HepG2 (cell line): Measurements from ENCODE around the gene FOXK2. TPM values are rescaled to one million over a fixed set of nuclear protein-coding genes. Genes with fewer than 3 reads are reported as not detected.

ENCODE experiments used
- ESRRA ChIP-seq: sonication (generic); formaldehyde crosslinking; IDR thresholded peaks from 2 replicates; pipeline ENCODE4 v1.5.1; 2020; ENCODE audit warnings: mild to moderate bottlenecking, low read depth, missing genetic modification reagents
- MYPOP ChIP-seq: sonication (generic); formaldehyde crosslinking; IDR thresholded peaks from 2 replicates; pipeline ENCODE4 v1.8.1; 2023; ENCODE audit warnings: mild to moderate bottlenecking, moderate library complexity, missing genetic modification reagents
- ZNF142 ChIP-seq: sonication (generic); formaldehyde crosslinking; IDR thresholded peaks from 2 replicates; pipeline ENCODE4 v1.4.0; 2020; ENCODE audit warnings: missing genetic modification reagents
- ZNF263 ChIP-seq: sonication (generic); formaldehyde crosslinking; IDR thresholded peaks from 2 replicates; pipeline ENCODE4 v1.4.0; 2020; ENCODE audit warnings: missing genetic modification reagents
- ZNF331 ChIP-seq: sonication (generic); formaldehyde crosslinking; IDR thresholded peaks from 2 replicates; pipeline ENCODE4 v1.4.0; 2020; ENCODE audit warnings: missing genetic modification reagents
- ZNF382 ChIP-seq: sonication (generic); formaldehyde crosslinking; IDR thresholded peaks from 2 replicates; pipeline ENCODE4 v1.5.0; 2020; ENCODE audit warnings: missing genetic modification reagents, mild to moderate bottlenecking, borderline replicate concordance
- ZNF44 ChIP-seq: sonication (generic); formaldehyde crosslinking; IDR thresholded peaks from 2 replicates; pipeline ENCODE4 v1.5.1; 2020; ENCODE audit warnings: mild to moderate bottlenecking, missing genetic modification reagents
- ZNF609 ChIP-seq: sonication (generic); formaldehyde crosslinking; IDR thresholded peaks from 2 replicates; pipeline ENCODE4 v1.4.0; 2020; ENCODE audit warnings: mild to moderate bottlenecking, missing genetic modification reagents, borderline replicate concordance
- ZNF710 ChIP-seq: sonication (generic); formaldehyde crosslinking; IDR thresholded peaks from 2 replicates; pipeline ENCODE4 v1.5.0; 2020; ENCODE audit warnings: mild to moderate bottlenecking, missing genetic modification reagents, borderline replicate concordance
- polyA plus RNA-seq, 8 experiments: library from polyadenylated mRNA; depleted of rRNA in 3 of 8; stranded (reverse) in 7 of 8; unstranded in 1 of 8; fragments of >200 nt; fragmentation: Illumina TruSeq in 4 of 8; extraction: Trizol in 4 of 8; gene quantifications; 2 replicates each; pipeline versions ENCODE4 v1.2.1 to v1.2.3, GENCODE V29; 2011 to 2016; ENCODE audit warnings: low read depth in 4 of 8, missing spikeins in 1 of 8, mixed read lengths in 1 of 8; ENCODE audit not compliant: insufficient read depth in 1 of 8
- total RNA-seq, 5 experiments: library from RNA; depleted of rRNA; stranded (reverse); fragments of >200 nt; fragmentation: Illumina TruSeq; extraction: Trizol; gene quantifications; 2 replicates each; pipeline ENCODE4 v1.2.3, GENCODE V29; 2016; ENCODE audit warnings: low read depth in 1 of 5

FOXK2 gene
- total and polyA plus RNA-seq, 2 of the 13 experiments (the other 11 are each of a cell fraction or from before 2014, with no cell fraction given): 67.1 to 67.2 TPM

GRCh38 chr17:82517230-82517865 lies 2.2 kb upstream of the FOXK2 start (continued):
- TF ChIP-seq ZNF609 (CRISPR knock-in tag) (peak; percentile 70; the same call in 1 of the 2 replicates), ZNF142 (no peak), MYPOP (CRISPR knock-in tag) (peak; percentile 48; the same call in 1 of the 2 replicates), ESRRA (CRISPR knock-in tag) (no peak; the same call in 1 of the 2 replicates), ZNF263 (CRISPR knock-in tag) (no peak; the same call in 1 of the 2 replicates), ZNF710 (CRISPR knock-in tag) (peak; percentile 23; the same call in 1 of the 2 replicates), ZNF331 (CRISPR knock-in tag) (peak; percentile 95), ZNF382 (CRISPR knock-in tag) (no peak), ZNF44 (CRISPR knock-in tag) (no peak)
